ENCODE data around the gene PSTPIP1. TPM values are rescaled to one million over a fixed set of nuclear protein-coding genes. Genes with fewer than 3 reads are reported as not detected.
A peak's percentile ranks its signal among the peaks of the same experiment; 100 is the strongest.

The PSTPIP1 gene
- not detected in 2 replicates for total RNA-seq (2014; rRNA removed)
- Bru-seq, nascent RNA: percentile 4 among the genes with signal in this experiment
- percentile 12 among the genes with signal in this experiment for BruChase-seq, experiment 1, labeled RNA remaining after a 6-hour chase
- BruChase-seq, experiment 2, labeled RNA remaining after a 2-hour chase: percentile 13 among the genes with signal in this experiment
- long read RNA-seq: 0 reads

- DNase-seq (no peak), ATAC-seq (no peak)
- TF ChIP-seq EZH2 (IDR thresholded peaks at IDR 0.05; ENCODE audit: low read length, unreplicated experiment): no peak
- no peak for TF ChIP-seq CTCF (conservative IDR thresholded peaks at IDR 0.05; ENCODE audit: low read depth, low read length)
- no peak for TF ChIP-seq EZH2phosphoT487 (IDR thresholded peaks at IDR 0.05; ENCODE audit: borderline replicate concordance, low read length)
- H3K4me3 ChIP-seq (ENCODE audit: low read length): no peak within 1 kb of the TSS
- H3K36me3 ChIP-seq (ENCODE audit: low read depth, low read length): no peaks in the 10 kb centered on the region
- no peaks in the 10 kb centered on the region for H4K20me1 ChIP-seq (ENCODE audit: low read length)
- no peak within 1 kb of the TSS for H2AFZ ChIP-seq (ENCODE audit: low read length)
- intact Hi-C loops (cut with micrococcal nuclease): no loop called here
- no peak within 1 kb of the TSS for H3K4me2 ChIP-seq (ENCODE audit: low read length)
- no peaks in the 10 kb centered on the region for H3F3A ChIP-seq (ENCODE audit: low read length, unreplicated experiment)
- BruUV-seq (replicated peaks): no TSS peak
- no peaks in the 10 kb centered on the region for H3K9me2 ChIP-seq (replicated peaks; ENCODE audit: low read length)
- CTCF ChIA-PET: no interaction called here
- POLR2A ChIA-PET (ENCODE audit: unreplicated experiment): no interaction called here
- no peaks in the 10 kb centered on the region for H3K9me3 ChIP-seq (ENCODE audit: low read length)
- H3K9ac ChIP-seq (ENCODE audit: low read length): no peak within 1 kb of the TSS
- no peaks in the 10 kb centered on the region for H3K27me3 ChIP-seq (ENCODE audit: low read length)
- no peak within 1 kb of the TSS for H3K27ac ChIP-seq (ENCODE audit: low read length)
- 0 out of 2 replicates have a peak, but pooled peaks cover 6% of the 10 kb centered on the region for H3K4me1 ChIP-seq (ENCODE audit: insufficient read depth, low read length)
- no peaks in the 10 kb centered on the region for H3K79me2 ChIP-seq (ENCODE audit: low read length)
Measured at GRCh38 chr15:76994971-76995945, at the start of gene PSTPIP1. PSTPIP1 (plus strand) TSS chr15:76995126; CDS start chr15:76995574, 448 bp downstream.

- POLR2A ChIA-PET (ENCODE audit: unreplicated experiment): no interaction called here
Measured at GRCh38 chr15:76945494-76946093, 49.3 kb upstream of the PSTPIP1 start.

GRCh38 chr15:76947454-76947853, 47.5 kb upstream of the PSTPIP1 start:
- TF ChIP-seq CTCF (conservative IDR thresholded peaks at IDR 0.05; ENCODE audit: low read depth, low read length): no peak
- no peak for TF ChIP-seq EZH2phosphoT487 (IDR thresholded peaks at IDR 0.05; ENCODE audit: borderline replicate concordance, low read length)
- no peak for TF ChIP-seq EZH2 (IDR thresholded peaks at IDR 0.05; ENCODE audit: low read length, unreplicated experiment)
- Histone ChIP-seq H4K20me1 (ENCODE audit: low read length) (no peaks in the 10 kb centered on the region), H3K36me3 (ENCODE audit: low read depth, low read length) (peaks cover 3% of the 10 kb centered on the region; the same call in 1 of the 2 replicates), H3F3A (ENCODE audit: low read length, unreplicated experiment) (no peaks in the 10 kb centered on the region), H3K4me2 (ENCODE audit: low read length) (no peak overlapping the region), H2AFZ (ENCODE audit: low read length) (no peak overlapping the region), H3K9me3 (ENCODE audit: low read length) (no peaks in the 10 kb centered on the region), H3K4me3 (ENCODE audit: low read length) (no peak overlapping the region), H3K9ac (ENCODE audit: low read length) (no peak overlapping the region), H3K79me2 (ENCODE audit: low read length) (no peaks in the 10 kb centered on the region), H3K9me2 (replicated peaks; ENCODE audit: low read length) (no peaks in the 10 kb centered on the region), H3K27ac (ENCODE audit: low read length) (no peak overlapping the region), H3K27me3 (ENCODE audit: low read length) (no peaks in the 10 kb centered on the region), H3K4me1 (ENCODE audit: insufficient read depth, low read length) (no peaks in the 10 kb centered on the region)
- intact Hi-C loops (cut with micrococcal nuclease): no loop called here
- BruUV-seq (replicated peaks): no TSS peak
- no peak for DNase-seq
- ChIA-PET CTCF (no interaction called here), POLR2A (ENCODE audit: unreplicated experiment) (no interaction called here)
- no peak for ATAC-seq

More at GRCh38 chr15:76945494-76946093, 49.3 kb upstream of the PSTPIP1 start:
- DNase-seq (no peak), ATAC-seq (no peak)
- TF ChIP-seq EZH2phosphoT487 (IDR thresholded peaks at IDR 0.05; ENCODE audit: borderline replicate concordance, low read length): no peak
- H3K9ac ChIP-seq (ENCODE audit: low read length): no peak overlapping the region
- no peak overlapping the region for H2AFZ ChIP-seq (ENCODE audit: low read length)
- no peak overlapping the region for H3K4me3 ChIP-seq (ENCODE audit: low read length)
- no peaks in the 10 kb centered on the region for H4K20me1 ChIP-seq (ENCODE audit: low read length)
- no TSS peak for BruUV-seq (replicated peaks)
- intact Hi-C loops (cut with micrococcal nuclease): no loop called here
- no peak overlapping the region for H3K27ac ChIP-seq (ENCODE audit: low read length)
- peaks cover 3% of the 10 kb centered on the region; the same call in 1 of the 2 replicates for H3K36me3 ChIP-seq (ENCODE audit: low read depth, low read length)
- H3K4me2 ChIP-seq (ENCODE audit: low read length): no peak overlapping the region
- no peaks in the 10 kb centered on the region for H3K4me1 ChIP-seq (ENCODE audit: insufficient read depth, low read length)
- no peaks in the 10 kb centered on the region for H3K27me3 ChIP-seq (ENCODE audit: low read length)
- no peaks in the 10 kb centered on the region for H3K79me2 ChIP-seq (ENCODE audit: low read length)
- H3K9me2 ChIP-seq (replicated peaks; ENCODE audit: low read length): no peaks in the 10 kb centered on the region
- no peaks in the 10 kb centered on the region for H3K9me3 ChIP-seq (ENCODE audit: low read length)
- CTCF ChIA-PET: no interaction called here
- no peaks in the 10 kb centered on the region for H3F3A ChIP-seq (ENCODE audit: low read length, unreplicated experiment)
